GM19193 (cell line): ENCODE results near the gene GJD3.

Source experiments
- POLR2A ChIP-seq: IDR thresholded peaks from 4 replicates; pipeline ENCODE4 v1.6.1; 2011; ENCODE audit not compliant: insufficient read depth, insufficient read length; ENCODE audit errors: extremely low read depth

GJD3 gene

GRCh38 chr17:40335620-40336019 lies 28.9 kb downstream of the GJD3 start:
- TF ChIP-seq POLR2A, result no peak

GRCh38 chr17:40333781-40334448 lies 30.6 kb downstream of the GJD3 start:
- no peak for TF ChIP-seq POLR2A

GRCh38 chr17:40331743-40332641 lies 32.5 kb downstream of the GJD3 start:
- TF ChIP-seq POLR2A, result no peak

GRCh38 chr17:40330850-40331470 lies 33.6 kb downstream of the GJD3 start:
- TF ChIP-seq POLR2A, result no peak

- no peak for TF ChIP-seq POLR2A
These were observed 34.4 kb downstream of the GJD3 start for GRCh38 chr17:40329839-40330794.

- no peak for TF ChIP-seq POLR2A
These were observed 36.2 kb downstream of the GJD3 start for GRCh38 chr17:40328386-40328766.

- TF ChIP-seq POLR2A, result no peak
These were observed 36.7 kb downstream of the GJD3 start for GRCh38 chr17:40327735-40328385.

- TF ChIP-seq POLR2A, result no peak
These were observed 37.2 kb downstream of the GJD3 start for GRCh38 chr17:40327244-40327729.

GRCh38 chr17:40326832-40327199 lies 37.7 kb downstream of the GJD3 start:
- TF ChIP-seq POLR2A, result no peak

GRCh38 chr17:40326014-40326831 lies 38.3 kb downstream of the GJD3 start:
- peak; percentile 32 for TF ChIP-seq POLR2A

GRCh38 chr17:40325156-40326013 lies 39.2 kb downstream of the GJD3 start:
- TF ChIP-seq POLR2A, result peak; percentile 25
